NCI-H187 (cell line): ENCODE data around the gene ZNF568.

Experiments
- DNase-seq, 2 experiments: peaks; one replicate each; lab custom pipeline; 2025; lab: John Stamatoyannopoulos, UW

Gene ZNF568

DNA sequence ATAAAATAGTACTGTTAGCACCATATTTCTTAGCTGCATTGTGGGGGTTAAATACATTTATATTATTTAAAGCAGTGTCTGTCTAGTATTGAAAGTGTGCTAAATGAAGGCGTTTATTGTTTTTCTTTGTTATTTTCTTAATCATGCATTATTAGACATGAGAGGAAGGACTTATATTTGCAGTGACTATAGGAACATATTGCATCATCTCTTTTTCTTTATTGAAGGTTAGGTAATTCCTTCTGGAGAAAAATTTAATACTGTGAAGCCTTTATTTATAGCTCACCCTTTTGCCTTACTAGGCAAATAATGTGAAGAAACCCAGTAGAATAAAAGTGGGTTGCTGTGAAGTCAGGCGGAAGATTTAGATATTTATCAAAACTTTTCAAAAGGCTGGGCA is 83.2 kb downstream of the ZNF568 start:
- DNase-seq, result no peak

DNA sequence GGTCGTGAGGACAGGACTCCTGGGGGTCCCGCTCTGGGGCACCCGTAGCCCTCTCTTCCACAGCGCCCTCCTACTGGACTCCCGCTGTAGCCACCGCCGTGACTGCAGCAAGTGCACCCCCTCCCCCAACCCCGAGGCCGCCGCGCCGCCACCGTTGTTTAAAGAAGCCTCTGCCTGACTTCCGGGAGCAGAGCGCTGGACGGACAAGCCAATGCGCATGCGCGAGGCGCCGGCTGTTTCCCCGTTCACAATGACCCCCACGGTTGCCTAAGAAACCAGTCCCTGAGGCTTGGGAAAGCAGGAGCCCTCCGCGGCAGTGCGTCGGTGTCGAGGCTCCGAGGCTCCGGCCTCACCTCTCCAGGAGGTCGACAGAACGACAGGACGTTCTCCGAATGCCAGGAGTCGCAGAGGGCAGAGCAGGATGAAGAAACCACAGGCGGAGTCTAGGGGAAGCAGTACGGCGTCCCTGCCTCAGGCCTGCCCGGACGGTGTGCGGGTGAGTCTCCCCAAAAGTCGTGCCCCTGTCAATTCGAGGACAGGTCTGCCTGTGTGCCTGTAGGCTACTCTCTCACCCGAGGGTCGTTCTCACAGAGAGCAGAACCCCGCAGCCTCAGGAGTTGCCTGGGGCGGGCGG is 91.6 kb downstream of the ZNF568 start:
- peak; percentile 91 to 94 for DNase-seq

DNA sequence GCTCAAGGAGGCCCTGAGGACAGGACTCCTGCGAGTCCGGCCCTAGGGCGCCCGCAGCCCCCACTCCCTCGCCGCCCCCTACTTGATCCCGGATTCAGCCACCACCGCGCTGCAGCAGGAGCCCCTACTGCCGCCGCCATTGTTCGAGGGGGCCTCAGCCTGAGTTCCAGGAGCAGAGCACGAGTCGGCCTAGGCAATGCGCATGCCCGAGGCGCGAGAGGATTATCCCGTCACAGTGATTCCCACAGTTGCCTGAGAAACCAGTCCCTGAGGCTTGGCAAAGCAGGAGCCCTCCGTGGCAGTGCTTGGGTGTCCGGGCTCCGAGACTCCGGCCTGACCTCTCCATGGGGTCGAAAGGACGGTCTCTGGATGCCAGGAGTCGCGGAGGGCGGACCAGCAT is 93.7 kb downstream of the ZNF568 start:
- DNase-seq, result no peak

DNA sequence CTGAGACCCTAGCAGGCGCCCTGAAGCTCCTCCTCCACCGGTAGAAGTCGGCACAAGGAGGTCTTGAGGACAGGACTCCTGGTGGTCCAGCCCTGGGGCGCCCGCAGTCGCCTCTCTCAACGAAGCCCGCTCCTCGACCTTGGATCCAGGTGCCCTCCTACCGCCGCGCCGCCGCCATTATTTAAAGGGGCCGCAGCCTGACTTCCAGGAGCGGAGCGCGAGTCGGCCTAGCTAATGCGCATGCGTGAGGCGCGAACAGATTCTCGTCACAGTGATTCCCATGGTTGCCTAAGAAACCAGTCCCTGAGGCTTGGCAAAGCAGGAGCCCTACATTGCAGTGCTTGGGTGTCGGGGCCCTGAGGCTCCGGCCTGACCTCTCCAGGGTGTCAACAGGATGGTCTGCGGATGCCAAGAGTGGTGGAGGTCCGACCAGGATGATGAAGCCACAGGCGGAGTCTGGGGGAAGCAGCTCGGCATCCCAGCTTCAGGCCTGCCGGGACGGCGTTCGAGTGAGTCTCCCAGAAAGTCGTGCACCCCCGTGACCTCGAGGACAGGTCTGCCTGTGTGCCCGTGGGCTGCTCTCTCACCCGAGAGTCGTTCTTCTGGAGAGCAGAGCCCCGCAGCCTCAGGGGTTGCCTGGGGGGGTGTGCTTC is 96.1 kb downstream of the ZNF568 start:
- DNase-seq, result no peak

DNA sequence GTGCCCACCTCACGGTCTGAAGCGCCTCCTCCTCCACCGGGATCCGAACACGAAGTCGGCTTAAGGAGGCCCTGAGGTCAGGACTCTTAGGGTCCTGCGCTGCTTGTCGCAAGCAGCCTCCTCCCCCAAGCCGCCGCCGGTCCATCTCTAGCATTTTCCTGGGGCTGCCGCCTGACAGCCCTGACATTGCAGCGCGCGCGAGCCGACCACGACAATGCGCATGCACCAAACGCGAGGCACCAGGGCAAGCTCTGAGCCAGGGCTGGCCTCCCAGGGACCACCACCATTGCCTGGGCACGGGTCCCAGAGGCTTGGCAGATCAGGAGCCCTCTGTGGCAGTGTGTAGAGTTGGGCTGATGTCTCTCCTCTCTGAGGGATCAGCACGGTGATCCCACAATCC is 98.3 kb downstream of the ZNF568 start:
- no peak for DNase-seq

DNA sequence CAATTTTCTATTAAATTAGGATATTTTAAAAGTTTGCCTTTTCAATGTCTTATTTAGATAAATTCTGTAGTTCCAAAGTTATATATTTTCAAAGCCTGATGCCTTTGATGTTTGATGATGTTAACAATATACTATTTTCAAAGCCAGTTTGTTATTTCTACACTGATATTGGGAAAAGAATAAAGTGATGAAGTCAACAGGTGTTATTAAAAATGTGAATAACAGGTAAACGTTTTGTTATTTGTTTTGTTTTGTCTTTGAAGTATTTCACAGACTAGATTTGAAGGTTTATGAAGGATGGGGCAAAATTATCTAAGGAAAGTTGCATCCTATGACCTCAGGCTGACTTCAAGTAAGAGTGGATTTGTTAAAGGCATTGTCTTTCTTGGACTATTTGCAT is 129.0 kb downstream of the ZNF568 start:
- DNase-seq, result no peak
